Thyroid gland (tissue), 4 donors: Measurements from ENCODE around the gene SPTBN4.

Experiments used
- POLR2A ChIP-seq, 2 donors: fragments of 450-650 bp; IDR thresholded peaks; one replicate each; pipeline ENCODE4 v1.6.1; 2017; ENCODE audit warnings: antibody characterized with exemption in 2 of 2, mild to moderate bottlenecking in 2 of 2, moderate library complexity in 1 of 2
- TF ChIP-seq, protein P1 (sequence below), 6 experiments: fragments of 200-600 bp in 3 of 6; fragments of 450-650 bp in 3 of 6; sonication (generic) in 3 of 6; IDR thresholded peaks; one replicate each; pipeline ENCODE4 v1.5.1; 2016 to 2019; ENCODE audit warnings: antibody characterized with exemption in 6 of 6, mild to moderate bottlenecking in 2 of 6, inconsistent platforms in 1 of 6, moderate library complexity in 1 of 6

DNA sequence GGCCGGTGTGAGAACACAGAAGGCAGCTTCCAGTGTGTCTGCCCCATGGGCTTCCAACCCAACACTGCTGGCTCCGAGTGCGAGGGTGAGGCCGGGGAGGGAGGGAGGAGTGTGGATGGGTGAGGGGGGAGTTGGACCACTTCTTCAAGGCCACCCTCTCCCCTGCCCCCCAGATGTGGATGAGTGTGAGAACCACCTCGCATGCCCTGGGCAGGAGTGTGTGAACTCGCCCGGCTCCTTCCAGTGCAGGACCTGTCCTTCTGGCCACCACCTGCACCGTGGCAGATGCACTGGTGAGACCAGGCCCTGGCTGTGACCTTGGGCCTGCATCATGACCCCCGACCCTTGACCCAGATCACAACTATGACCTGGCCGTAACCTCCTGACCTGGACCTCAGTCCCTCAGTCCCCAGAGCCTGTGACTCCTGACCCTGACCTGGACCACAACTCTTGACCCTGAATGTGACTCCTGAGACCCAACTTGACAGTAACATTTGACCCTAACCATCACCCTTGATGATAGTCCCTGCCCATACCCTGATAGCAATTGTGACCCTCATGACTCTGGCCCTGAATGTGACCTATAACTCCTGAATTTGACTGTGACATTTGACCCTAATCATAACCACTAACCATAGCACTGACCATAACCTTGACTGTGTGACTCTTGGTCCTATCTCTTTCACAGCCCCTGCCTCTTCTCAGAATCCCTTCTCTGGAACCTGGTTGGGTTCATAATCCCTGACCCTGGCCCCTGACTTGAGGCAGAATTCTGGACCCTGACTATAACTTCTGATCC, 145.3 kb downstream of the SPTBN4 start:
- TF ChIP-seq, protein P1, sequence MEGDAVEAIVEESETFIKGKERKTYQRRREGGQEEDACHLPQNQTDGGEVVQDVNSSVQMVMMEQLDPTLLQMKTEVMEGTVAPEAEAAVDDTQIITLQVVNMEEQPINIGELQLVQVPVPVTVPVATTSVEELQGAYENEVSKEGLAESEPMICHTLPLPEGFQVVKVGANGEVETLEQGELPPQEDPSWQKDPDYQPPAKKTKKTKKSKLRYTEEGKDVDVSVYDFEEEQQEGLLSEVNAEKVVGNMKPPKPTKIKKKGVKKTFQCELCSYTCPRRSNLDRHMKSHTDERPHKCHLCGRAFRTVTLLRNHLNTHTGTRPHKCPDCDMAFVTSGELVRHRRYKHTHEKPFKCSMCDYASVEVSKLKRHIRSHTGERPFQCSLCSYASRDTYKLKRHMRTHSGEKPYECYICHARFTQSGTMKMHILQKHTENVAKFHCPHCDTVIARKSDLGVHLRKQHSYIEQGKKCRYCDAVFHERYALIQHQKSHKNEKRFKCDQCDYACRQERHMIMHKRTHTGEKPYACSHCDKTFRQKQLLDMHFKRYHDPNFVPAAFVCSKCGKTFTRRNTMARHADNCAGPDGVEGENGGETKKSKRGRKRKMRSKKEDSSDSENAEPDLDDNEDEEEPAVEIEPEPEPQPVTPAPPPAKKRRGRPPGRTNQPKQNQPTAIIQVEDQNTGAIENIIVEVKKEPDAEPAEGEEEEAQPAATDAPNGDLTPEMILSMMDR (IDR thresholded peaks at IDR 0.05), result no peak
- TF ChIP-seq POLR2A (IDR thresholded peaks at IDR 0.05), result no peak
